CD4-positive, alpha-beta memory T cell (primary cell): ENCODE data around the gene CPLX4. TPM values are rescaled to one million over a fixed set of nuclear protein-coding genes. Genes with fewer than 3 reads are reported as not detected.

Source experiments
- CTCF ChIA-PET: fragments of 350-600 bp; sonication (Branson Sonifier 250); formaldehyde crosslinking; loops from one replicate; lab custom pipeline; 2021; ENCODE audit warnings: inconsistent platforms; ENCODE audit not compliant: partially characterized antibody; lab: Charles Lee
- POLR2A ChIA-PET: fragments of 350-600 bp; sonication (Branson Sonifier 250); formaldehyde crosslinking; loops from one replicate; lab custom pipeline; 2021; ENCODE audit not compliant: partially characterized antibody; lab: Charles Lee
- DNase-seq, 5 donors: peaks; one replicate each; pipeline versions ENCODE4 v3.0.0 to v3.0.0-alpha.2; 2020 to 2022; ENCODE audit warnings: mixed read lengths in 1 of 5
- H3K27ac ChIP-seq: one replicate; pipeline ENCODE4 v1.7.0; 2013; ENCODE audit warnings: low read depth, low read length
- H3K27me3 ChIP-seq: 2 replicates; pipeline ENCODE4 v1.7.0; 2013; ENCODE audit warnings: mild to moderate bottlenecking, low read length, moderate library complexity; ENCODE audit not compliant: insufficient read depth
- H3K36me3 ChIP-seq: 2 replicates; pipeline ENCODE4 v1.7.0; 2013; ENCODE audit warnings: mild to moderate bottlenecking, low read length, moderate library complexity; ENCODE audit not compliant: insufficient read depth
- H3K4me1 ChIP-seq: 2 replicates; pipeline ENCODE4 v1.7.0; 2013; ENCODE audit warnings: mild to moderate bottlenecking, low read length, moderate library complexity; ENCODE audit not compliant: insufficient read depth
- H3K4me3 ChIP-seq, 2 donors: one replicate each; pipeline ENCODE4 v1.7.0; 2013; ENCODE audit warnings: low read length in 2 of 2, mild to moderate bottlenecking in 1 of 2
- H3K9me3 ChIP-seq, 2 donors: one replicate each; pipeline ENCODE4 v1.7.0; 2013; ENCODE audit warnings: low read length in 2 of 2, control low read depth in 1 of 2; ENCODE audit not compliant: control insufficient read depth in 1 of 2
- H3K27ac Mint-ChIP-seq, 7 donors: one replicate each; pipeline ENCODE4 v1.8.0; 2020 to 2021; ENCODE audit warnings: mixed read lengths in 7 of 7, mild to moderate bottlenecking in 6 of 7, inconsistent platforms in 3 of 7, moderate library complexity in 3 of 7
- H3K27me3 Mint-ChIP-seq, 2 donors: one replicate each; pipeline ENCODE4 v1.8.0; 2020 to 2021; ENCODE audit warnings: mixed read lengths in 2 of 2
- H3K36me3 Mint-ChIP-seq, 2 donors: one replicate each; pipeline ENCODE4 v1.8.0; 2020 to 2021; ENCODE audit warnings: mixed read lengths in 2 of 2, inconsistent platforms in 1 of 2, mild to moderate bottlenecking in 1 of 2
- H3K4me1 Mint-ChIP-seq, 4 donors: one replicate each; pipeline ENCODE4 v1.8.0; 2020 to 2021; ENCODE audit warnings: mixed read lengths in 4 of 4, mild to moderate bottlenecking in 1 of 4
- H3K4me3 Mint-ChIP-seq, 8 donors: one replicate each; pipeline ENCODE4 v1.8.0; 2020 to 2021; ENCODE audit warnings: mixed read lengths in 8 of 8, mild to moderate bottlenecking in 7 of 8, moderate library complexity in 6 of 8, inconsistent platforms in 3 of 8
- H3K9me3 Mint-ChIP-seq, 8 donors: one replicate each; pipeline ENCODE4 v1.8.0; 2020 to 2021; ENCODE audit warnings: mixed read lengths in 8 of 8, mild to moderate bottlenecking in 5 of 8, inconsistent platforms in 3 of 8, moderate library complexity in 1 of 8
- intact Hi-C: fragments of 100-400 bp; cut with micrococcal nuclease; formaldehyde crosslinking; loops from one replicate; pipeline ENCODE4 v1.15.1; 2023
- polyA plus RNA-seq, 2 donors: library from polyadenylated mRNA; unstranded; fragments of 300-500 nt; fragmentation: Illumina TruSeq; gene quantifications; one replicate each; pipeline ENCODE4 v1.2.3, GENCODE V29; 2021
- total RNA-seq, 2 experiments: library from RNA; stranded (reverse); gene quantifications; one replicate each; pipeline ENCODE4 v1.2.3, GENCODE V29; 2021

Gene CPLX4
- total and polyA plus RNA-seq, 4 experiments from 2014 or later: not detected

DNA sequence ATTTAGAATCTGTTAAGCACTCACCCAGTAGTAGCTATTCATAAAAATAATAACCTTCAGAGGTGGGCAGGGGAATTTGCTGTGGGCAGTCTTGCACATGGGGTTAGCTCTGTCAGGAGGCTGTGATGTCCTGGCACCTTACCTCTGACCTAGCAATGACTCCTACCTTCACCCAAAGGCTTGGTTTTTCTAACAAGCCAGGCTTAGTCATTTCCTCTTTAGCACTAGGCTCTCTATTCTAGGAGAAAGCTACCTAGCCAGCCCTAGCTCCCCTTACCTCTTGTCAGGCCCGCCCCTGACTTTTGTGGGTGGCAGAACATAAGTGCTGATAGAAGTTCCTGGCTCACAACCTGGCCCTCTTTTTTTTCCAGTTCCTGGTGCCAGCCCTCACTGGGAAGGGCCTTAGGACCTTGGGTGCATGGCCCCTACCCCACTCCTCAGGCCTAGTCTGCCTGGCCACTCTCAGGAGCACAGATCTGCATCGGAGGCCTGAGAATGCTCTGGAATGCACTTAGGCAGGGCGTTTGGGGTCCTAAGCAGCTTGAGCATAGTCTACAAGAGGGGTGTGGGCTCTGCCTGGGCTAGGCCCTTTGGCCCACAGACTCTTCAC lies 17.7 kb downstream of the CPLX4 start:
- ChIA-PET POLR2A (no interaction called here), CTCF (interaction anchor here (0.9 to 1.5 kb wide), 2 partner anchors 9 to 102 kb away, joined by 5 read pairs; no protein-coding TSS in a partner anchor)
- Histone ChIP-seq H3K27ac (no peak overlapping the region), H3K9me3 (no peaks in the 10 kb centered on the region), H3K4me1 (no peaks in the 10 kb centered on the region), H3K4me3 (no peak overlapping the region), H3K36me3 (no peaks in the 10 kb centered on the region), H3K27me3 (no peaks in the 10 kb centered on the region)
- no peak for DNase-seq
- intact Hi-C loops: no loop called here
- H3K4me1 Mint-ChIP-seq: no peaks in the 10 kb centered on the region
- no peak overlapping the region for H3K4me3 Mint-ChIP-seq
- H3K36me3 Mint-ChIP-seq: no peaks in the 10 kb centered on the region
- peaks cover 13 to 14% of the 10 kb centered on the region in 2 donors for H3K27me3 Mint-ChIP-seq
- H3K27ac Mint-ChIP-seq: no peak overlapping the region
- no peaks in the 10 kb centered on the region for H3K9me3 Mint-ChIP-seq

GRCh38 chr18:59298871-59299270 lies 19.6 kb downstream of the CPLX4 start:
- Mint-ChIP-seq H3K27me3 (peaks cover 14 to 16% of the 10 kb centered on the region in 2 donors), H3K27ac (no peak overlapping the region), H3K9me3 (no peaks in the 10 kb centered on the region), H3K4me1 (no peaks in the 10 kb centered on the region), H3K4me3 (no peak overlapping the region), H3K36me3 (no peaks in the 10 kb centered on the region)
- Histone ChIP-seq H3K9me3 (no peaks in the 10 kb centered on the region), H3K27me3 (no peaks in the 10 kb centered on the region), H3K36me3 (no peaks in the 10 kb centered on the region), H3K27ac (no peak overlapping the region), H3K4me1 (no peaks in the 10 kb centered on the region), H3K4me3 (no peak overlapping the region)
- CTCF ChIA-PET: interaction anchor here (2.1 to 2.3 kb wide), 2 partner anchors 10 to 104 kb away, joined by 7 to 8 read pairs; no protein-coding TSS in a partner anchor
- POLR2A ChIA-PET: no interaction called here
- intact Hi-C loops: no loop called here
- no peak for DNase-seq

DNA sequence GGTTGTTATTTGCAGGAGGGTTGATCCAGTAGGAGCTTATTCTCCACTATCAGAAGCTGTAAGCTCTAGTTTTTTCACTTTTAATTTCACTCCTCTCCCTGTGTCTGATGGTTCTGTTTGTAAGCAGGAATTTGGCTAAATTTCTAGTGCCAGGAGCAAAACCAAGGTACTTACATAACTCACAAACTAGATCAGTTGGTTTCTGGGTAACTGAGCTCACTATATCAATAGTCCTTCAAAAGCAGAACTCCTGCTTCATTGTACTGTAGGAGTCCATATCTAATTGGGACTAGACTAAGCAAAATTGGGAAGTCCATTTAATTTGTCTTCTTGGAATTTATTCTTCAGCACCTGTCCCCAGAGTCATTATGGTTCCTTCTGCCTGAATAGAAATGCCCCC lies 25.1 kb downstream of the CPLX4 start:
- Mint-ChIP-seq H3K9me3 (peaks cover 0 to 6% (median 0%) of the 10 kb centered on the region in 8 donors), H3K36me3 (no peaks in the 10 kb centered on the region), H3K27me3 (peaks cover 36 to 37% of the 10 kb centered on the region in 2 donors), H3K27ac (no peak overlapping the region), H3K4me3 (no peak overlapping the region), H3K4me1 (no peaks in the 10 kb centered on the region)
- no peaks in the 10 kb centered on the region for H3K9me3 ChIP-seq
- no peak overlapping the region for H3K4me3 ChIP-seq
- H3K36me3 ChIP-seq: no peaks in the 10 kb centered on the region
- ChIA-PET CTCF (interaction anchor here (1.5 kb wide), 1 partner anchor 11 kb away, joined by 4 read pairs; no protein-coding TSS in a partner anchor), POLR2A (no interaction called here)
- no peak overlapping the region for H3K27ac ChIP-seq
- H3K4me1 ChIP-seq: no peaks in the 10 kb centered on the region
- H3K27me3 ChIP-seq: no peaks in the 10 kb centered on the region
- no peak for DNase-seq
- intact Hi-C loops: no loop called here

DNA sequence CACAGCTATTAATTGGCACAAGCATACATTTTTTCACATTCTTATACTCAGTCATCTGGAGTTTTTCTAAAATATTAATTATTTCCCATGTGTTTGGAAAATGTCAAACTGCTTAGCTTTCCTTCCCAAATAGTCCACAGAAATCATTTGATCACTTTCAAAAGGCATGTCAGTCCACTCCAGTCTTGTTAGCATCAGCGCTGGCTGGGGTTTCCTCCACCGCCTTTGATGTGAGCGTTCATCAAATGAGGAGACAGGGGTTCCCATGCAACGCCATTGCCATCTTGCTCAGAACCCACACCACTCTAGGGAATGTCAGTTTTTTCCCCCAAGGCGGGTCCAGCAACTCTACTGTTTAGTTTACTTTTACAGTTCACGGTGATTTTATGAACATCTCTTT lies 32.1 kb downstream of the CPLX4 start:
- intact Hi-C loops: no loop called here
- Mint-ChIP-seq H3K4me1 (no peaks in the 10 kb centered on the region), H3K4me3 (no peak overlapping the region), H3K27me3 (peaks cover 32 to 40% of the 10 kb centered on the region in 2 donors), H3K9me3 (peaks cover 0 to 6% (median 0%) of the 10 kb centered on the region in 8 donors), H3K27ac (no peak overlapping the region), H3K36me3 (no peaks in the 10 kb centered on the region)
- H3K9me3 ChIP-seq: no peaks in the 10 kb centered on the region
- POLR2A ChIA-PET: no interaction called here
- H3K4me3 ChIP-seq: no peak overlapping the region
- H3K27ac ChIP-seq: no peak overlapping the region
- H3K4me1 ChIP-seq: no peaks in the 10 kb centered on the region
- no peak for DNase-seq
- CTCF ChIA-PET: no interaction called here
- H3K27me3 ChIP-seq: no peaks in the 10 kb centered on the region
- no peaks in the 10 kb centered on the region for H3K36me3 ChIP-seq

- intact Hi-C loops: no loop called here
- Histone ChIP-seq H3K9me3 (no peaks in the 10 kb centered on the region), H3K27me3 (no peaks in the 10 kb centered on the region), H3K4me1 (no peaks in the 10 kb centered on the region), H3K36me3 (no peaks in the 10 kb centered on the region), H3K27ac (no peak overlapping the region), H3K4me3 (no peak overlapping the region)
- no peak overlapping the region for H3K4me3 Mint-ChIP-seq
- H3K27me3 Mint-ChIP-seq: peaks cover 37% of the 10 kb centered on the region in 2 donors
- DNase-seq: no peak
- peaks cover 0 to 2% (median 0%) of the 10 kb centered on the region in 8 donors for H3K9me3 Mint-ChIP-seq
- no peaks in the 10 kb centered on the region for H3K4me1 Mint-ChIP-seq
- POLR2A ChIA-PET: no interaction called here
- H3K27ac Mint-ChIP-seq: no peak overlapping the region
- H3K36me3 Mint-ChIP-seq: no peaks in the 10 kb centered on the region
- CTCF ChIA-PET: no interaction called here
These were observed 36.1 kb downstream of the CPLX4 start for GRCh38 chr18:59282341-59282740.

GRCh38 chr18:59279722-59280121 lies 38.7 kb downstream of the CPLX4 start:
- peaks cover 44 to 48% of the 10 kb centered on the region in 2 donors for H3K27me3 Mint-ChIP-seq
- no peak overlapping the region for H3K27ac ChIP-seq
- H3K4me3 ChIP-seq: no peak overlapping the region
- no peaks in the 10 kb centered on the region for H3K4me1 ChIP-seq
- intact Hi-C loops: no loop called here
- no peak overlapping the region for H3K4me3 Mint-ChIP-seq
- H3K9me3 Mint-ChIP-seq: peaks cover 0 to 3% (median 0%) of the 10 kb centered on the region in 8 donors
- peaks cover 0 to under 1% (median under 1%) of the 10 kb centered on the region in 4 donors for H3K4me1 Mint-ChIP-seq
- no peak for DNase-seq
- peaks cover 10% of the 10 kb centered on the region for H3K27me3 ChIP-seq
- no peak overlapping the region for H3K27ac Mint-ChIP-seq
- H3K9me3 ChIP-seq: no peaks in the 10 kb centered on the region
- no peaks in the 10 kb centered on the region for H3K36me3 Mint-ChIP-seq
- CTCF ChIA-PET: no interaction called here
- POLR2A ChIA-PET: no interaction called here
- H3K36me3 ChIP-seq: no peaks in the 10 kb centered on the region

DNA sequence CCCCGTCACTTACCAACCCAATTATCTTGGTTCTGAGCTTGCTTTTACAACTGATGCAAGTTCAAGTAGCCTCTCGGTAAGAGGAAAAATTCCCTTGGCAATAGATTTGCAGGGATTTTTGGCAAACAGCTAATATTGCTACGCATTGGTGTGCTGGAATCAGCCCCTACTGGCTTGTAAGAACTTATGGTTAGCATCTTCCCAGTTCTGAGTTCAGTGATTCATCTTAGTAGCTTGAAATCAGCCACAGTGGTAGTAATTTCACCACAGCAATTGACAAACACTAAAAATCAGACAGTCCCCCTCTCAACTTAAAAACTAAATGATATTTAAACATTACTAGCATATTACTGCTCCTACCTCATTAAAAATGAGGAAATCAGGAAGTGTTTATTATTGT lies 39.3 kb downstream of the CPLX4 start:
- Mint-ChIP-seq H3K27ac (no peak overlapping the region), H3K4me3 (no peak overlapping the region), H3K4me1 (peaks cover 0 to 6% (median 3%) of the 10 kb centered on the region in 4 donors), H3K27me3 (peaks cover 45 to 50% of the 10 kb centered on the region in 2 donors), H3K9me3 (peaks cover 0 to 3% (median 0%) of the 10 kb centered on the region in 8 donors), H3K36me3 (no peaks in the 10 kb centered on the region)
- Histone ChIP-seq H3K27ac (no peak overlapping the region), H3K4me1 (no peaks in the 10 kb centered on the region), H3K9me3 (no peaks in the 10 kb centered on the region), H3K36me3 (no peaks in the 10 kb centered on the region), H3K4me3 (no peak overlapping the region), H3K27me3 (peaks cover 16% of the 10 kb centered on the region)
- intact Hi-C loops: no loop called here
- DNase-seq: no peak
- POLR2A ChIA-PET: no interaction called here
- CTCF ChIA-PET: interaction anchor here (1.9 kb wide), 1 partner anchor 123 kb away, joined by 5 read pairs; no protein-coding TSS in a partner anchor
